Coronary artery (tissue), 2 donors: Measurements from ENCODE around the gene JUP.

Source experiments
- DNase-seq: peaks from one replicate; pipeline ENCODE4 v3.0.0-alpha.2; 2017; ENCODE audit warnings: low spot score
- H3K27ac ChIP-seq, 2 donors: fragments of 200-600 bp; sonication (generic); one replicate each; pipeline ENCODE4 v1.5.1; 2016 to 2019
- H3K4me3 ChIP-seq: fragments of 200-600 bp; sonication (generic); 2 replicates; pipeline ENCODE4 v1.5.1; 2016; ENCODE audit warnings: mild to moderate bottlenecking, moderate library complexity
- TF ChIP-seq, protein P1 (sequence below): fragments of 200-600 bp; sonication (generic); IDR thresholded peaks from one replicate; pipeline ENCODE4 v1.5.1; 2019; ENCODE audit warnings: antibody characterized with exemption

JUP gene

DNA sequence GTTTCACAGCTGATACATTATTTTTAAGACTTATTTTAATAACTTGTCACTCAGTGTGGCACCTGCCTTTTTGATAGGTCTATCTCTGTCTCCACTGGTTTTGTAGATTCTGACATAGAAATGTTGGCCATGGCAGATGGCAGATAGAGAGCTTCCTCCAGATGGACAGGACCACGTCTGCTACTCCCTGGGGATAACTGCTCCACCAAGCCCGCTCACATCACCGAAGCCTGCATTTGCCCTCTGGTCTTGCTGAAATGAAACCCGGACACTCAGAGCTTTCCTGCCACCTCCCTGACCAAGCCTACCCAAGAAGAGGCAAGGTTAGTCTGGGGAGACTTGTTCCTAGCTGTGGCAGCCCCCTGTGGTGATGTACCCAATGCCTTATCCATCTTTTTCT, 35.6 kb downstream of the JUP start:
- TF ChIP-seq, protein P1, sequence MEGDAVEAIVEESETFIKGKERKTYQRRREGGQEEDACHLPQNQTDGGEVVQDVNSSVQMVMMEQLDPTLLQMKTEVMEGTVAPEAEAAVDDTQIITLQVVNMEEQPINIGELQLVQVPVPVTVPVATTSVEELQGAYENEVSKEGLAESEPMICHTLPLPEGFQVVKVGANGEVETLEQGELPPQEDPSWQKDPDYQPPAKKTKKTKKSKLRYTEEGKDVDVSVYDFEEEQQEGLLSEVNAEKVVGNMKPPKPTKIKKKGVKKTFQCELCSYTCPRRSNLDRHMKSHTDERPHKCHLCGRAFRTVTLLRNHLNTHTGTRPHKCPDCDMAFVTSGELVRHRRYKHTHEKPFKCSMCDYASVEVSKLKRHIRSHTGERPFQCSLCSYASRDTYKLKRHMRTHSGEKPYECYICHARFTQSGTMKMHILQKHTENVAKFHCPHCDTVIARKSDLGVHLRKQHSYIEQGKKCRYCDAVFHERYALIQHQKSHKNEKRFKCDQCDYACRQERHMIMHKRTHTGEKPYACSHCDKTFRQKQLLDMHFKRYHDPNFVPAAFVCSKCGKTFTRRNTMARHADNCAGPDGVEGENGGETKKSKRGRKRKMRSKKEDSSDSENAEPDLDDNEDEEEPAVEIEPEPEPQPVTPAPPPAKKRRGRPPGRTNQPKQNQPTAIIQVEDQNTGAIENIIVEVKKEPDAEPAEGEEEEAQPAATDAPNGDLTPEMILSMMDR: no peak
- Histone ChIP-seq H3K4me3 (no peak overlapping the region), H3K27ac (no peak overlapping the region)
- DNase-seq: no peak

DNA sequence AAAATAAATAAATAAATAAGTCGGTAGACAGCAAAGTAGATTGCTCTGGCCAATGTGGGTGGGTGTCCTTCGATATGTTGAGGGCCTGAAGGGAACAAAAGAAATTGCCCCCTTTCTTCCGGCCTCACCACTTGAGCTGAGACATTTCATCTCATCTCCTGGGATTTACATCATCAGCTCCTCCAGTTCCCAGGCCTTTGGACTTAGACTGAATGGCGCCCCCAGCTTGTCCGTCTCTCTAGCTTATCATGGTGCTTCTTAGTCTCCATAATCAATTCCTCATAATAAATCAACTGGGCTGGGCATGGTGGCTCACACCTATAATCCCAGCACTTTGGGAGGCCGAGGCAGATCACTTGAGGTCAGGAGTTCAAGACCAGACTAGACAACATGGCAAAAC, 38.2 kb downstream of the JUP start:
- no peak overlapping the region for H3K4me3 ChIP-seq
- no peak overlapping the region for H3K27ac ChIP-seq
- DNase-seq: no peak
- TF ChIP-seq, protein P1: no peak

DNA sequence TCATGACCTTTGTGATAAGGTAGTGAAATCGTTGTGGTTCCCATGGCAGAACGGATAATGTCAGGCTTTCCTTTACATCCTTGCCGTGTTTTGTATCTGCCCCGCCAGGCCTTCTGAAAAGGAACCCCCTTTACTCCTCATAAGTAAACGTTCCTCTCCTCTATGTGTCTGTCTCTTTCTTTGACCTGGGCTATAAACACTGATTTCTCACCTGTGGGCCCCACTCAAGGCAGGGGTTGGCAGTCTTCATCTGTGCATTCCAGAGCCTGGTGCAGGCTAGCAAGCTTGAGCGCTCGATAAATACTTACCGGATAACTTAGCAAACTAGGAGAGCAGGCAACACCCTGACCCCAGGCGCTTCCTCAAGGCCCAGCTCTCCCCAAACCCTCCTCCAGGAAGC, 44.8 kb downstream of the JUP start:
- no peak overlapping the region for H3K4me3 ChIP-seq
- no peak for DNase-seq
- TF ChIP-seq, protein P1: no peak

DNA sequence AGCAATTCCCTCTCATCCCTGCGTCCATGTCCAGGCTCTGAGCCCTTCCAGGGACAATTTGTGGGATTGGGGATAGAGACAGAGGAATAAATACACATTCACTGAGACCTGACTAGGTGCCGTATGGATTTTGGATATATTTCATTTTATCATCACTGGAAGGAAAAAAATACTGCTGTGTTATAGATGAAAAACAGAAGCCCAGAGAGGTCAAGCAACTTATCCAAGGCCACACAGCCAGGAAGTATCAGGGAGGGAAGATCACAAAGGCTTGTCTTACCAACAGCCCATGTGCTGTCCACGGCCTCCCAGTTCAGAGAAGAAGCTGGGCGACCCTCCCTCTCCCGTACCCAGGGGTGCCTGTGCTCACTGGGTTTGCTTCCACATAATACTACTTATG, 46.0 kb downstream of the JUP start:
- no peak overlapping the region for H3K27ac ChIP-seq
- H3K4me3 ChIP-seq: no peak overlapping the region
- TF ChIP-seq, protein P1: no peak
- no peak for DNase-seq

More for the DNA sequence above, 44.8 kb downstream of the JUP start:
- H3K27ac ChIP-seq: no peak overlapping the region

DNA sequence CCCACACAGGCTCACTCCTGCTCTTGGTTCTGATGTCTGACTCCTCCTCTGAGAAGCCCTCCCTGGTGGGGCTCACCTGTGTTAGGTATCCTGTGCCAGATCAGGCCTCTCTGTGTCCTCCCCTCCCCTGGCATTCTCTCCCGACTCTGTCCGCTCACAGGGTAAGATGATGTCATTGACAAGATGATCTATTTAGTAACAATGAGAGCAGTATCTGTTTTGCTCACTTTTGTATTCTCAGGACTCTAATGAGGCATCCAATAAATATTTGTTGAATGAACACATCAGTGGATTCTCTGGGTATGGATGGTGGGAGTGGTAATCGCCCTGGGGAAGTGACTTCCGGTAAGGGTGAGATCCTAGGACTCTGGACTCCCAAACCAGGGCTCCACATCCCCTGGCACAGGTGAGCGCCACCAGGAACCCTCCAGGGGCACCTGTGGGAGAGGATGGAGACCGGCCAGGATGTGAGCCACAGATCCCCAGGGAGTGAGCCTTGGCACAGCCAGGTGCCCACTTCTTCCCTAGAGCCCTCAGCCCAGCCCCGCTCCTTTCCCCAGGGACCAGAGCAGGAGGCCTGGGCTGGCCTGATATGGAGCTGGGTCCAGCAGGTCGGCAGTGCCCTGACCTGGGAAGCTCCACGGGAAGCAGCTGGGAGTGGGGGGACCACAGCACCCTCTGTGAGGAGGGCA, 46.7 kb downstream of the JUP start:
- Histone ChIP-seq H3K4me3 (no peak overlapping the region), H3K27ac (no peak overlapping the region)
- TF ChIP-seq, protein P1: no peak
- no peak for DNase-seq

DNA sequence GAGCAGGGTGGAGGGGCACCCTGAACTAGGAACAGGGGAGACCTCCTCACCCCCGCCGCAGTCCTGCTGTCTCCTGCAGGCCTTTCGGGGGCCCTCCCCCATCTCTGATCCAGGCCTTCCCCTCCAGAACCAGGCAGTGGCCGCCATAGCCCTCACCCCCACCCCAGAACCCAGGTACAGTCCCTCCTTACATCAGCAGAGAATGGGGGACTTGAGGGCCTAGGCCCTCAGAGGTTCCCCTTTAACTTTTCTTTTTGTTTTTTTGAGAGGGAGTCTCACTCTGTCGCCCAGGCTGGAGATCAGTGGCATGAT, 47.8 kb downstream of the JUP start:
- Histone ChIP-seq H3K4me3 (no peak overlapping the region), H3K27ac (no peak overlapping the region)
- TF ChIP-seq, protein P1: no peak
- DNase-seq: no peak

DNA sequence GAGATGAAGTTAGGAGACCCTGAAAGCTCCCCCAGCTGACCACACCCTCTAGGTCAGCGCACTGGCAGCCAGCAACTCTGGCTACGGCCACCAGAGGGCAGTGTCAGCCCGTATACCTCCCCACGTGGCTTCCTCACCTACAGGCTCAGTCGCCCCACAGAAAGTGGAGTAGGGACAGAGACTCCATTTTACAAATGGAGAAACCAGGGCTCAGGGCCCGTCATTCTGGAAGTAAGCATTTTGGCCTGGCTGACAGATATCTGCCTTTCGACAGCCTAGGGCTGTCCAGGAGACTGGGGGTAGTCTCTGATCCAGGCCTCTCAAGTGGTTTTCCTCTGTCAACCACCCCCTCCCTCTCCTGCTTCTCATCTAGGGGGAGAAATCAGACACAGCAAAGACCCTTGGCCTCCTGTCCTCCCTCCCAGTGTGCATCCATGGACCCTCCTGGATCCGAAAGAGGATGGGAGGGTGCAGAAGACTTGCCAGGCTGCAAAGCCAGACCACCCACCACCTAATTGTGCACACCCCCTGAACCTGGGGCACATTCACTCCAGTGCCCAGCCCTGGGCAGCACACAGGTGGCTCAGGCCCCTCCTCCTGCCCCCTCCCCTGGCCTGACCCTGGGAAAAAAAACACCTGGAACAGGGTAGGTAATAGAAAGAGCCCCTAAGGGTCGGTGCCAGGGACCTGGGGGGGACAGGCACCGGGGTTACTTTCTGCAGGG, 48.3 kb downstream of the JUP start:
- DNase-seq: no peak
- H3K4me3 ChIP-seq: no peak overlapping the region
- TF ChIP-seq, protein P1: peak; percentile 99
- no peak overlapping the region for H3K27ac ChIP-seq
